ENCODE data around the gene ID3.

The ID3 gene

GRCh38 chr1:23528250-23528978, 30.9 kb downstream of the ID3 start (continued):
- peak; percentile 16; the same call in 1 of the 2 replicates for TF ChIP-seq KLF8 (tag by site-specific recombination; IDR thresholded peaks at IDR 0.05)
- TF ChIP-seq ZNF335 (tag by site-specific recombination; conservative IDR thresholded peaks at IDR 0.05): peak; percentile 48
- 0 out of 2 replicates have a peak, but pooled peaks have one; percentile 26 for TF ChIP-seq ZNF398 (tag by site-specific recombination; IDR thresholded peaks at IDR 0.05)
- TF ChIP-seq ZNF660 (tag by site-specific recombination; IDR thresholded peaks at IDR 0.05): peak; percentile 58; the same call in 1 of the 2 replicates
- peak; percentile 70 for TF ChIP-seq ZBTB8A (tag by site-specific recombination; IDR thresholded peaks at IDR 0.05)
- TF ChIP-seq OSR2 (tag by site-specific recombination; IDR thresholded peaks at IDR 0.05): peak; percentile 40; the same call in 1 of the 2 replicates
- no peak for TF ChIP-seq TSHZ1 (tag by site-specific recombination; IDR thresholded peaks at IDR 0.05; ENCODE audit: borderline replicate concordance)
- TF ChIP-seq ZNF449 (tag by site-specific recombination; IDR thresholded peaks at IDR 0.05): peak; percentile 61; the same call in 1 of the 2 replicates
- TF ChIP-seq KLF17 (tag by site-specific recombination; IDR thresholded peaks at IDR 0.05): 0 out of 2 replicates have a peak, but pooled peaks have one; percentile 52
- TF ChIP-seq ZNF561 (tag by site-specific recombination; IDR thresholded peaks at IDR 0.05; ENCODE audit: borderline replicate concordance): 0 out of 2 replicates have a peak, but pooled peaks have one; percentile 29
- peak; percentile 9; the same call in 1 of the 2 replicates for TF ChIP-seq ZXDB (tag by site-specific recombination; IDR thresholded peaks at IDR 0.05)
- peak; percentile 73 for TF ChIP-seq SP3 (tag by site-specific recombination; IDR thresholded peaks at IDR 0.05)
- no peak for TF ChIP-seq ZNF280D (tag by site-specific recombination; IDR thresholded peaks at IDR 0.05)
- peak; percentile 97 for TF ChIP-seq ZBTB20 (tag by site-specific recombination; IDR thresholded peaks at IDR 0.05)
- TF ChIP-seq ZNF146 (tag by site-specific recombination; IDR thresholded peaks at IDR 0.05): no peak
- TF ChIP-seq ZNF350 (tag by site-specific recombination; IDR thresholded peaks at IDR 0.05): no peak
- TF ChIP-seq ZSCAN30 (tag by site-specific recombination; IDR thresholded peaks at IDR 0.05): no peak
- TF ChIP-seq HIC1 (tag by site-specific recombination; IDR thresholded peaks at IDR 0.05): peak; percentile 72; the same call in 1 of the 2 replicates
- no peak for TF ChIP-seq IKZF3 (tag by site-specific recombination; IDR thresholded peaks at IDR 0.05)

Measured in HEK293 (cell line).